Measurements from ENCODE around the gene CAMK2N2. TPM values are rescaled to one million over a fixed set of nuclear protein-coding genes. Genes with fewer than 3 reads are reported as not detected.
A peak's percentile ranks its signal among the peaks of the same experiment; 100 is the strongest.

Gene CAMK2N2
- total RNA-seq, 1 experiment from 2014 or later, result 3.3 TPM

DNA sequence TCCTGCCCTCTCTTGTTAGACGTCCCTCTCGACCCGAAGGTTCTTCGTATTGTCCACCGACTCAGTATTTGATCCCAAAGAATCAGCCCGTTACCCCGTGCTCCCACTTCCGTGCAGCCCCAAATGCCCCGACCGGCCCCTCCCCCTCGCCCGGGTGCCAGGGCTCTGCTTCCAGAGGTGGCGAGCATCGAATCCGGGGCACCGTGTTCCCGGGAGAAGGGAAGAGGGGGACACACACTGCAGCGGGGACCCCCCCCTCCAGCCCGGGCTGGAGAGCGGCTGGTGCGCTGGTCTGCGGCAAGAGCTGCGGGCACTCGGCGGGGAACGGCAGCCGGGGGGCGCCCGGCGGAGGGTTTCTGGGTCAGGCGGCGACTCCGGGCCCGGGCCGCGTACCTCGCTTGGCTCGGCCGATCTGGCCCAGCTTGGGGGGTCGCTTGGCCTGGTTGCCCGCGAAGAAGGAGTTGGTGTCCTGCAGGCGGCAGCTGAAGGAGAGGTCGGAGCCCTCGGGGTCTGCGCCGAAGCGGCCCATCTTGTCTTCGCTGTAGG is 556 bp downstream of the CAMK2N2 start:
- no TSS peak for BruUV-seq (replicated peaks)
- H3K36me3 Mint-ChIP-seq (ENCODE audit: insufficient read depth, unreplicated experiment), result peaks cover 34% of the 10 kb centered on the region
- CTCF ChIA-PET, result interaction anchor here (0.6 to 1.2 kb wide), 3 partner anchors 21 to 812 kb away, joined by 4 to 5 read pairs (median 5); partner anchors contain the start of gene PARL
- TF ChIP-seq, protein P1, sequence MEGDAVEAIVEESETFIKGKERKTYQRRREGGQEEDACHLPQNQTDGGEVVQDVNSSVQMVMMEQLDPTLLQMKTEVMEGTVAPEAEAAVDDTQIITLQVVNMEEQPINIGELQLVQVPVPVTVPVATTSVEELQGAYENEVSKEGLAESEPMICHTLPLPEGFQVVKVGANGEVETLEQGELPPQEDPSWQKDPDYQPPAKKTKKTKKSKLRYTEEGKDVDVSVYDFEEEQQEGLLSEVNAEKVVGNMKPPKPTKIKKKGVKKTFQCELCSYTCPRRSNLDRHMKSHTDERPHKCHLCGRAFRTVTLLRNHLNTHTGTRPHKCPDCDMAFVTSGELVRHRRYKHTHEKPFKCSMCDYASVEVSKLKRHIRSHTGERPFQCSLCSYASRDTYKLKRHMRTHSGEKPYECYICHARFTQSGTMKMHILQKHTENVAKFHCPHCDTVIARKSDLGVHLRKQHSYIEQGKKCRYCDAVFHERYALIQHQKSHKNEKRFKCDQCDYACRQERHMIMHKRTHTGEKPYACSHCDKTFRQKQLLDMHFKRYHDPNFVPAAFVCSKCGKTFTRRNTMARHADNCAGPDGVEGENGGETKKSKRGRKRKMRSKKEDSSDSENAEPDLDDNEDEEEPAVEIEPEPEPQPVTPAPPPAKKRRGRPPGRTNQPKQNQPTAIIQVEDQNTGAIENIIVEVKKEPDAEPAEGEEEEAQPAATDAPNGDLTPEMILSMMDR (IDR thresholded peaks at IDR 0.05; ENCODE audit: unreplicated experiment), result no peak
- no peak for DNase-seq
- peak overlapping the region; percentile 66 for H3K4me3 Mint-ChIP-seq (ENCODE audit: low read depth, unreplicated experiment)
- intact Hi-C loops (cut with micrococcal nuclease; ENCODE audit: unreplicated experiment), result no loop called here
- H3K27ac Mint-ChIP-seq (ENCODE audit: unreplicated experiment), result peak overlapping the region; percentile 62
- H3K4me1 Mint-ChIP-seq (ENCODE audit: low read depth, unreplicated experiment), result peaks cover 24% of the 10 kb centered on the region
- no peaks in the 10 kb centered on the region for H3K9me3 Mint-ChIP-seq (ENCODE audit: low read depth, unreplicated experiment)
- peaks cover 68% of the 10 kb centered on the region for H3K27me3 Mint-ChIP-seq (ENCODE audit: unreplicated experiment)

DNA sequence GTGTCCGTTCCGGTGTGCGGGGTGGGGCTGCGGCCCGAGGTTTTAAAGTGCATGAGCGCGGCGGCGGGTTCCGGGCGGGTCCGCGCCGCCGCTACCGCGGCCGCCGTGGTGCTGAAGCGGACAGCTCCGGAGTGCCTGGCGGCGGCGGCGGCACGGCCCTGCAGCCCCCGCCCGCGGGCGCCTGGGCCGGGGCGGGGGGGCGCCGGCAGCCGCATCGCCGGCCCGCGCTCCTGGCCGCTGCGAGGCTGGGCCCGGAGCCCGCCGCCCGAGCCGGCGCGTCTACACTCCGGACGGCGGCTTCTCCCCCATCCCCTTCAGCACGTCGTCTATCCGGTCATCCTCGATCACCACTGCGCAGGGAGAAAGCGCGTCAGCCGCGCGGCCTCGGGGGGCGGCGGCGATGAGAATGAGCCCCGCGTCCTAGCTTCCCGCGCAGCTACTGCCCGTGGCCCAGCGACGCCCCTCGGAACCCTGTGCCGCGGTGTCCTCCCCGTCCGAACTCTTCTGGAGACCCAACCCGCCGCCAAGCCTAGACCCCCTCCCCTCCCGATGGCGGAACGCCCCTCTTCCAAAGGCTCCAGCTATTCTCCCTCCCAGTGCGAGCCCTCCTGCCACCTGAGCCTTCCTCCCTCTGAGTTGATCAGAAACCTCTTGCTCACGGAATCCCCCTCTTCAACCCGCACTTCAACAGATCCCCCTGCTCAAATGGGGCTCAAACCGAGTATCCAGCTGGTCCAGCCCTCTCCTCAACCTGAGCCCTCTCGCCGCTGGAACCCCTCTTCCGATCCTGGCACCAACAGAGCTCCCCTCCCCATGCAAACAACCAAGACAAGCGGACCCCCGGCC is 1.3 kb downstream of the CAMK2N2 start:
- Mint-ChIP-seq H3K36me3 (ENCODE audit: insufficient read depth, unreplicated experiment) (peaks cover 34% of the 10 kb centered on the region), H3K4me3 (ENCODE audit: low read depth, unreplicated experiment) (peak overlapping the region; percentile 66), H3K4me1 (ENCODE audit: low read depth, unreplicated experiment) (peaks cover 24% of the 10 kb centered on the region), H3K9me3 (ENCODE audit: low read depth, unreplicated experiment) (no peaks in the 10 kb centered on the region), H3K27ac (ENCODE audit: unreplicated experiment) (peak overlapping the region; percentile 62), H3K27me3 (ENCODE audit: unreplicated experiment) (peaks cover 68% of the 10 kb centered on the region)
- BruUV-seq (replicated peaks), result no TSS peak
- intact Hi-C loops (cut with micrococcal nuclease; ENCODE audit: unreplicated experiment), result no loop called here
- DNase-seq, result peak; percentile 66
- TF ChIP-seq, protein P1 (IDR thresholded peaks at IDR 0.05; ENCODE audit: unreplicated experiment), result no peak
- CTCF ChIA-PET, result interaction anchor here (0.6 kb wide), 1 partner anchor 811 kb away, joined by 5 read pairs; no protein-coding TSS in a partner anchor

DNA sequence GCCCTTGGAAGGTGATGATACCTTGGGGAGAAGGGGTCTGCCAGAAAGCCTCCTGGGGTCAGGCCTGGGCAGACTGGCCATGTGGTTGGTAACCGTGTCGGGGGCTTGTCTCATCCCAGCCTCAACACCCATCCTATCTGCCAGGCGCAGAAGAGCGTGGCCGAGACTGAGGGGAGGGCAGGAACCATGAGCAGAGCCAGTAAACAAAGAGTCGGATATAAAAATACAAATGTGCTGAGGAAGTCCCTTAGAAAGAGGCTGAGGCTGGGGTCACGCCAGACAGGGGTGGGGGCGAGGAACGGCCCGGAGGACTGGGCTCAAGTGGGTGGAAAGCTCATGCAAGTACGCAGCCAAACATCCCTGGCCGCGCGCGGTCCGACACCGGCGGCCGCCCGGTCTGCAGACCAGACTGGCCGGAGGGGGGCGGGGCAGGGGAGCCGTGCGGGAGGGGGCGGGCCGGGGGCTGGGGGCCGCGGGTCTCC is 1.9 kb downstream of the CAMK2N2 start:
- Mint-ChIP-seq H3K36me3 (ENCODE audit: insufficient read depth, unreplicated experiment) (peaks cover 34% of the 10 kb centered on the region), H3K4me3 (ENCODE audit: low read depth, unreplicated experiment) (peak overlapping the region; percentile 58), H3K27ac (ENCODE audit: unreplicated experiment) (peak overlapping the region; percentile 46), H3K9me3 (ENCODE audit: low read depth, unreplicated experiment) (no peaks in the 10 kb centered on the region), H3K4me1 (ENCODE audit: low read depth, unreplicated experiment) (peaks cover 24% of the 10 kb centered on the region), H3K27me3 (ENCODE audit: unreplicated experiment) (peaks cover 61% of the 10 kb centered on the region)
- no peak for DNase-seq
- CTCF ChIA-PET, result no interaction called here
- intact Hi-C loops (cut with micrococcal nuclease; ENCODE audit: unreplicated experiment), result no loop called here
- BruUV-seq (replicated peaks), result no TSS peak
- TF ChIP-seq, protein P1 (IDR thresholded peaks at IDR 0.05; ENCODE audit: unreplicated experiment), result no peak

DNA sequence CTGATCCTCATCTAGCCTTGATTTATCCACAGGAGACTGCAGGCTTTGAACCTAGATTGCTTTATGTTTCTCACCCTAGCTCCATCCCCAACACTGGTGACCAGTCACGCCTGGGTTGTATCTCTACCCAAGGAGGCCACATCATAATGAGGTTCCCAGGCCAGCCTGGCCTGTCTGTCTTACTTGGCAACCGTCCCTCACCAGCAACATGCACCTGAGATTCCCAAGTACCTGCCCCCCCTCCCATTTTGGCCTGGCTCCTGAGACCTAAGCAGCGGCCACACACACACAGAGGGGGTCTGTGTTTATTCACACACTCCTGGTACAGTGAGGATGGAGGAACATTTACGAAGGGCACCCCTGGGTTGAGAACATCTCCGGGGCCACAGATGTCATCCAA is 2.4 kb downstream of the CAMK2N2 start:
- TF ChIP-seq, protein P1 (IDR thresholded peaks at IDR 0.05; ENCODE audit: unreplicated experiment), result no peak
- peaks cover 24% of the 10 kb centered on the region for H3K4me1 Mint-ChIP-seq (ENCODE audit: low read depth, unreplicated experiment)
- H3K27ac Mint-ChIP-seq (ENCODE audit: unreplicated experiment), result peak overlapping the region; percentile 46
- CTCF ChIA-PET, result no interaction called here
- H3K4me3 Mint-ChIP-seq (ENCODE audit: low read depth, unreplicated experiment), result peak overlapping the region; percentile 58
- peaks cover 34% of the 10 kb centered on the region for H3K36me3 Mint-ChIP-seq (ENCODE audit: insufficient read depth, unreplicated experiment)
- intact Hi-C loops (cut with micrococcal nuclease; ENCODE audit: unreplicated experiment), result no loop called here
- H3K27me3 Mint-ChIP-seq (ENCODE audit: unreplicated experiment), result peaks cover 59% of the 10 kb centered on the region
- no peak for DNase-seq
- no peaks in the 10 kb centered on the region for H3K9me3 Mint-ChIP-seq (ENCODE audit: low read depth, unreplicated experiment)
- BruUV-seq (replicated peaks), result TSS peak; percentile 25
